Daoy (cell line): ENCODE measurements around the gene OR2A1. TPM values are rescaled to one million over a fixed set of nuclear protein-coding genes. Genes with fewer than 3 reads are reported as not detected.
"Not testable (repeated sequence)": the region's sequence is repeated elsewhere in the genome, so short reads cannot be mapped to it uniquely, and the experiment has no call there.

Experiments used
- DNase-seq: peaks from one replicate; pipeline ENCODE4 v3.0.0-alpha.2; 2015; ENCODE audit warnings: low read depth
- total RNA-seq: library from RNA; depleted of rRNA; stranded (reverse); fragments of >200 nt; shearing (Covaris generic); gene quantifications from 2 replicates; pipeline ENCODE4 v1.2.3, GENCODE V29; 2014; rRNA removed

The OR2A1 gene
- total RNA-seq, 1 experiment from 2014 or later, result 0.17 TPM

DNA sequence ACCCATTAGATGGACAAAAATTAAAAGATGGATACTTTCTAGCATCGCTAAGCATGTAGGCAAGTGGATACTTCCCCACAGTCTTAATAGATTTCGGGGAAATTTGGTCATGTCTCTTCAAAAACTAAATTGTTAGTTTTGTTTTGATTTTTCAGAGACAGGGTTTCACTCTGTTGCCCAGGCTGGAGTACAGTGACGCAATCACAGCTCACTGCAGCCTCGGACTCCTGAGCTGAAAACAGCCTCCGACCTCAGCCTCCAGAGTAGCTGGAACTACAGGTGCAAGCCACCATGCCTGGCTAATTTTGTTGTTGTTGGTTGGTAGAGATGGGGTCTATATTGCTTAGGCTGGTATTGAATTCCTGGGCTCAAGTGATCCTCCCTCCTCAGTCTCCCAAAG, 13.6 kb downstream of the OR2A1 start:
- not testable (repeated sequence) for DNase-seq

DNA sequence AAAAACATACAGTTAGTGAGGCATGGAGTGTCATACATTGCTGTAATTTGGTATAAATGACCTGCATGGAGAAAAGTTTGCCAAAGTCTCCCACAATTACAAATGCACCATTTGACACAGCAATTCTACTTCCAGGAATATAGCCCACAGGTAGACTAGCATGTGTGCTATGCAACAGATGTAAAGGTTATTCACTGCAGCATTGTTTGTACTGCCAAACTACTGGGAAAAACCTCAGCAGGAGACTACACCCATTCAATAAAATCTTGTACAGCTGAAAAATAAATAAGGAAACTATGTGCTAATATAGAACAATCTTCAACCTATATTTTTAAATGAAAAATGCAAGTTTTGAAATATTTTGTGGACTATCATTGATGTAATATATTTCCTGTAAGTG, 17.8 kb downstream of the OR2A1 start:
- not testable (repeated sequence) for DNase-seq

DNA sequence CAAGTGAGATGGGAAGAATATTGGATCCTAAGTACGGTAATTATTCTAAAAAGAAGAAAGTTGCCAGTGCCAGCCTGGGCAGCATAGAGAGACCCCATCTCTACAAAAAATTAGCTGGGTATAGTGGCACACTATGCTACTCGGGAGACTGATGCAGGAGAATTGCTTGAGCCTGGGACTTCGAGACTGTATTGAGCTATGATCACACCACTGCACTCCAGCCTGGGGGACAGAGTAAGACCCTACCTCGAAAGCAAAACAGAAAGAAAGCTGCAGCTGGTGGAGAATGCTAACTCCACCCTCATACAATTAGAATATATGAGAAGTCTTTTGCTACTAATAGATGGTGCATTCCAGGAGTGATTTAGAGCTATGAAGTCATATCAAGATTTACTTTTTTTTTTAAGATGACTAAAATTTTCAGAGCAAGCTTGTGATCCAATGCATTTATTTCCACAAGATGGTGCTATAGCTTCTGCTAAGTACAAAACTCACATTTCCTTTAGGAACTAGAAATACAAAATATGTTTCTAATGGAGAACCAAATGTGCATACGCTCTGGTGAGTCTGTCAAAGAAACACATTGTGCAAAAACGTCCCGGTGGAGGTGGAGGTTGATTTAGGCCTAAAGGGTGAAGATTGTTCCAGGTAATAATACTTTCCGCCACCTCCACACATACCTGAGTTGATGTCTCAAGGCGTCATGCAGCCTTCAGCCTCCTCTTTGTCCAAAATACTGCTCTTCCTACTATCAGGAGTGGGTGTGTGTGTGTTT, 19.2 kb downstream of the OR2A1 start:
- DNase-seq, result not testable (repeated sequence)

DNA sequence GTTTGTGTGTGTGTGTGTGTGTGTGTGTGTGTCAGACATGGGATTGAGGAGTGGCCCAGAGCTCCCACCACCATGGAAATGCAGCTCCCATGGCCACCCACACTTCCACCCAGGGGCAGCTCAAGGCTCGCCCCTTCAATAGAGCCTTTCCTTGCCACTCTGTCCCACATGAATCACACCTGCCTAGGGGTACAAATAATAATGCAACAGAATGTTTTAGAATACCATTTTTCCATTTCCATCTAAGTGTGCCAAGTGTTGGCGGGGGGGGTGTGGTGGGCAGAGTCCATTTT, 19.7 kb downstream of the OR2A1 start:
- not testable (repeated sequence) for DNase-seq

DNA sequence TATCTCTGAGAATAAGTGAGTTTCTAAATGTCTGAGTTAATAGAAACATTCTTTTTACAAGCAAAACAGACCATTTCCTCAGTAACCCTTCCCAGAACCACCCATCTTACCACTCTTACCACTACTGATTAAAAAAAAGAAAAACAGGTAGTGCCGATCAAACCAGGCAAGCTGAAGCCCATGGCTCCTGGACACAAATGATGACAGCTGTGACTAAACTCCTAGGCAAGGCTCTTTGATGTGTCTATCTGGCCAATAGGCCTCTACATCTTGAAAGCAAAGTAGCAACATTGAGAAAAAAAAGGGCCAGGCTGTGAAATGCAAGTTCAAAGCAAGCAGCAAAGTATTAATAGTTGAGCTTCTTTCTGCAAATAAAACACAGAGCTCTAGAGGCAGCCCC, 36.4 kb downstream of the OR2A1 start:
- DNase-seq, result not testable (repeated sequence)

DNA sequence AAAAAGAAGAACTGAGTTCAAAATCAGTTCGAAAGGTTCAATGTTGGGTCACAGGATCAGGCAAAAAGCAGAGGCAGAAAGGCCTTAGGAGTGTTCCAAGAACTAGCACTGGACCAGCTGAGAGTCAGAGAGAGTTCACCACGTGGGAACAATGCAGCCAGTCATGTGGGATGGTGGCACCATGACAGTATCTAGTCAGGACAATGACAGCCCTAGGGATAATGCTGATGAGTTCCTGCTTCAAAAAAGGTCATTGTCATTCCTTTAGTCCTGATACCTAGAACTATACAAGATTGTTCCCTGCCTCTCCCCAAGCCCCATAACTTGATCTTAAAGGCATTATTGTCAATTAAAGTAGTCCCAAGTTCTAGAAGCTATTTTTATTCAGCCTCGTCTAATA, 39.4 kb downstream of the OR2A1 start:
- not testable (repeated sequence) for DNase-seq

DNA sequence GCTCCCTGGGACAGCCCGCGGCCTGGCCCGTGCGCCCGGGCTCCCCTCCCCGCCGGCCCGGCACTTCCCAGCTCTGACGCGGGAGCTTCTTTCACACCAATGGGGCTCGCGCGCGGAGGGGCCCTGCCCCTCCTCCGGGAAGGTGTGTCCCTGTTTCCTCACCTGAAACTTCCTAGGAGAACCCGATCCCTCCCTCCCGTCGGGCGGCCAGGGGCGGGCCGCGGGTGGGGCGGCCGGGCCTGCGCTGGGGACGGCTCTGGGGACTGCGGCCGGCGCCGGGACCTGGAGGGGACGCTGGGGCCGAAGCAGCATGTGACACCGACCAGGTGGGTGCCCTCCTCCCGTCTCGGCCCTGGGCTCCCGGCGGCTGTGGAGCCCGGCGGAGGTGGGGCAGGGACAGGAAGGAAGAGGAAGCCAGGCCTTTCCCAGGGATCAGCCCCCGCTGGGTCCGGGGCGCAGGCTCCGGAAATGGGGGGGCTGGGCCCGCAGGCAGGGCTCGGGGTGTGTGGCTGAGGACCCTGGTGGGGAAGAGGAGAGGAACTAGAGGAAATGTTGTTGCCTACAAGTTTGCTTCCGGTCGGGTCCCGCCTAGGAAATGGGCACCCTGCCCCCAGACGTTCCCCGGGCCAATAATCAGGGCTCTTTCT, 43.1 kb downstream of the OR2A1 start, which contains the start of gene ARHGEF5:
ARHGEF5 (plus strand) TSS at position 227 of the 647 bp plus-strand sequence. CDS start 7,268 bp downstream, outside the sequence.
- not testable (repeated sequence) for DNase-seq

DNA sequence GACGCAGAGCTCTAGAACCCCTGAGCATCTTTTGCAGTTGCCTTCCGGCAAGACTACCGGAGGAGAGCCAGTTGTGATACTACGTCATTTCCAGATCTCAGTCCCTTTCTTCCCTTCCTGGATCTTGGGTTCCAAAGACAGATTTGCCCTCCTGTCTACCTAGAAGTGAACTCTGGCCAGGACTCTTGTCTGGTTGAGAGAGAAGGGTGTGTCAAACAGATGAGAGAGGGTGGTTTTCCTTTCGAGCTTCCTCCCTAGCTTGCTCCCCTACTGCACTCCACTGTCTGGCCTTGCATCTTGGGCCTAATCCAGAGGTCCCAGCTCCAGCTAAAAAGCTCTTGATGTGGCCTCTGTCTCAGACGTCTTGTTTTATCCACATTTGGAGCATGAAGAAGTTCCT, 44.0 kb downstream of the OR2A1 start:
- DNase-seq, result not testable (repeated sequence)

DNA sequence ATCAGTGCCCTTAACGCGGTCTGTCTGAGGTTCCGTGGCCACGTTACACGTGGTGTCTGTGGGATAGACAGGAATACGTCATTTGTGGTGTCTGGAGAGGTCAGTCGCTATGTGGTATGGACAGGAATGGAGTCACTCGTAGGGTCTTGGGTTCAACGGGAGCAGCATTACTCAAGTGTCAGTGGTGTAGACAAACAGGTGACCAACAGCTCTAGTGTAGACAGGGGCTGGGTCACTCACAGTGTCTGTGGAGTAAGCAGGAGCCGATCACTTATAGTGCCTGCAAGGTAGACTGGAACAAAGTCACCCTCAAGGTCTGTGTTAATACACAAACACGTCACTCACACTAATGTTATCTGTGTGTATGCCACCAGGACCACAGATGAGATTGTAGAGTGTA, 44.6 kb downstream of the OR2A1 start:
- DNase-seq, result not testable (repeated sequence)

DNA sequence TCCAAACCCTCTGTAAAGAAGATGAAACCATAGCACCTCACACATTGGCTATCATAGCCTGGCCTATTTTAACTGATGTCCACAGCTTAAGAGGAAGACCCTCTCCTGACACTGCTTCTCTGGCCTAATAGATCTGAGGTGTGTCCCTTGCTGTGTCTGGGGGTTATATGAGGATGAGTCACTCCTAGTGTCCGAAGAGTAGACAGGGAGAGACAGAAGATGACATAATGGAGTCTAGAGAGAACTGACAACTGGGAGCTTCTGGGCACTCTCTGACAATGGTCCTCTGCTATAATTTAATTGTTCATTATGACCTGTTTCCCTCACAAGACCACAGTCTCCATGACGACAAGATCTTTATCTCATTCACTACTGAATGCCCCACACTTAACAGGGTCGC, 49.8 kb downstream of the OR2A1 start:
- DNase-seq, result not testable (repeated sequence)

DNA sequence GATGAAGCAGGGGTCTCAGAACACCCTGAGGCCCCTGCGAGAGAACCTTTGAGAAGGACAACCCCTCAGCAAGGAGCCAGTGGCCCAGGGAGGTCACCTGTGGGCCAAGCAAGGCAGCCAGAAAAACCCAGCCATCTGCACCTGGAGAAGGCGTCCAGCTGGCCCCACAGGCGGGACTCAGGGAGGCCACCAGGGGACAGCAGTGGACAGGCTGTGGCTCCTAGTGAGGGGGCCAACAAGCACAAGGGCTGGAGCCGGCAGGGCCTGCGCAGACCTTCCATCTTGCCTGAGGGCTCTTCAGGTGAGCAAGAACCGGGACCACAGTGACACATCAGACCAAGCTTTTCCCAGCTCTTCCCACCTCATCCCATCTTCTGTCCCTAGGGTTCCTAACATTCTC, 53.3 kb downstream of the OR2A1 start:
- DNase-seq, result not testable (repeated sequence)

DNA sequence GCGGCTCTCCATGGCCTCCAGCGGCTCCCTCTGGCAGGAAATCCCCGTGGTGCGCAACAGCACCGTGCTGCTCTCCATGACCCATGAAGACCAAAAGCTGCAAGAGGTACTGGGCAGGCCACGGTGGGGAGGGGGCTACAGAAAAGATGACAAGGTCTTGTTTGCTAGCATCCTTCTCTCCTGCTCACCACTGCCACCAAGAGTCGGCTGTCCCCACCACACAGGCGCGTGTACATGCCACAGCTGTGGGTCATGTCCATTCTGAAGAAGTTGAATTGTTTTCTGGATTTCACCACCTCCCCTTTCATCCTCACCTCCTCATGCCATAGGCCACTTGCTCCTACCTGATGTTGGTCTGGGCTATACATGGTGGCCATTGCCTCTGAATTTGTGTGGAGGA, 55.0 kb downstream of the OR2A1 start:
- not testable (repeated sequence) for DNase-seq

DNA sequence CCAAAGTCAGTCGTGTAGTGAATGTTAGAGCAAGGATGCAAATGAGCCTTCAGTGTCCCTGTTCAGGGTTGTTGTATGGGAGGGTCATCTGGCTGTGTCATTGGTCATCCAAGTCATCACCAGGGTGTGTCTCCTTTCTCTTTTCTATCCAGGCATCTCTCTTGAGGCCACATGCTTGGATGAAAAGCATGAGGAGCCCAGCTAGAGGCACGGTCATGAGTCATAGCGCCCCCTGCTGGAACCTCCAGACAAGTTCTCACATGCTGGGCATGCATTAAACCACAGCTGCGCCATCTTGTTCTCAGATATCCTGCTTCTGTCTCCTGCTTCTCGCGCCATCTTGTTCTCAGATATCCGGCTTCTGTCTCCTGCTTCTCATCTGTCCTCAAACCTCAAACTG, 57.0 kb downstream of the OR2A1 start:
- not testable (repeated sequence) for DNase-seq

Other genes with a start within 250 kb of the OR2A1 start
- gene OR2A25, start 242.6 kb upstream of the OR2A1 start, total RNA-seq, result not detected in 2 replicates
- gene OR2A12, start 226.1 kb upstream of the OR2A1 start, total RNA-seq, result not detected in 2 replicates
- gene OR2A2, start 202.8 kb upstream of the OR2A1 start, total RNA-seq, result not detected in 2 replicates
- not detected in 2 replicates for gene OR2A14, start 189.2 kb upstream of the OR2A1 start, total RNA-seq
- 0.09 and 0.23 TPM in 2 replicates for gene CTAGE4, start 129.0 kb upstream of the OR2A1 start, total RNA-seq
- 0.95 and 3.6 TPM in 2 replicates for gene ARHGEF35, start 116.6 kb upstream of the OR2A1 start, total RNA-seq
- gene OR2A42, start 72.8 kb upstream of the OR2A1 start, total RNA-seq, result not detected in 2 replicates
- 0.11 TPM in 1 of 2 replicates, not detected in the other for gene OR2A7, start 47.6 kb upstream of the OR2A1 start, total RNA-seq
- 0.09 and 0.23 TPM in 2 replicates for gene CTAGE8, start 43.1 kb upstream of the OR2A1 start, total RNA-seq
- 1.5 and 2.0 TPM in 2 replicates for gene ARHGEF5, start 43.0 kb downstream of the OR2A1 start, total RNA-seq
- not detected in 2 replicates for gene NOBOX, start 91.3 kb downstream of the OR2A1 start, total RNA-seq